Measurements from ENCODE around the gene TMEM79.

- no peak for TF ChIP-seq CTCF (IDR thresholded peaks at IDR 0.05; ENCODE audit: extremely low read depth in 1 of 2, insufficient read depth in 1 of 2, low read depth in 1 of 2, low read length in 2 of 2)
- TF ChIP-seq POLR2A (IDR thresholded peaks at IDR 0.05; ENCODE audit: low read depth, low read length) = no peak
These were observed 2.8 kb upstream of the TMEM79 start for GRCh38 chr1:156281281-156281680.
